H9 (cell line): Measurements from ENCODE around the gene CRISPLD2. TPM values are rescaled to one million over a fixed set of nuclear protein-coding genes. Genes with fewer than 3 reads are reported as not detected.

Experiments
- DNase-seq: peaks from one replicate; pipeline ENCODE4 v3.0.0-alpha.2; 2017
- H2AFZ ChIP-seq: one replicate; pipeline ENCODE4 v1.6.1; 2013; ENCODE audit warnings: mild to moderate bottlenecking, low read length, control low read depth, moderate library complexity
- H2AK5ac ChIP-seq: 2 replicates; pipeline ENCODE4 v1.6.1; 2013; ENCODE audit warnings: low read length, control low read depth, mixed read lengths; ENCODE audit not compliant: insufficient read length
- H2BK120ac ChIP-seq: one replicate; pipeline ENCODE4 v1.6.1; 2013; ENCODE audit warnings: low read depth, mild to moderate bottlenecking, low read length, control low read depth, inconsistent platforms; ENCODE audit not compliant: poor library complexity, severe bottlenecking
- H2BK12ac ChIP-seq: 2 replicates; pipeline ENCODE4 v1.6.1; 2013; ENCODE audit warnings: low read length, control low read depth, mixed read lengths, low read depth; ENCODE audit not compliant: insufficient read length
- H2BK15ac ChIP-seq: 2 replicates; pipeline ENCODE4 v1.6.1; 2013; ENCODE audit warnings: low read depth, low read length, control low read depth
- H2BK20ac ChIP-seq: one replicate; pipeline ENCODE4 v1.6.1; 2013; ENCODE audit warnings: low read depth, mild to moderate bottlenecking, low read length, control low read depth, inconsistent platforms; ENCODE audit not compliant: poor library complexity, severe bottlenecking
- H2BK5ac ChIP-seq: 2 replicates; pipeline ENCODE4 v1.6.1; 2013; ENCODE audit warnings: low read length, control low read depth, mixed read lengths; ENCODE audit not compliant: insufficient read length
- H3K14ac ChIP-seq: 2 replicates; pipeline ENCODE4 v1.6.1; 2013; ENCODE audit warnings: low read length, control low read depth; ENCODE audit not compliant: insufficient read depth
- H3K18ac ChIP-seq: 2 replicates; pipeline ENCODE4 v1.6.1; 2013; ENCODE audit warnings: low read depth, mild to moderate bottlenecking, mixed read lengths, low read length, control low read depth; ENCODE audit not compliant: insufficient read length
- H3K23ac ChIP-seq: 2 replicates; pipeline ENCODE4 v1.6.1; 2013; ENCODE audit warnings: low read length, control low read depth, mixed read lengths, low read depth; ENCODE audit not compliant: insufficient read length
- H3K23me2 ChIP-seq: 2 replicates; pipeline ENCODE4 v1.6.1; 2013; ENCODE audit warnings: low read depth, mild to moderate bottlenecking, mixed read lengths, low read length, control low read depth; ENCODE audit not compliant: insufficient read length, poor library complexity, severe bottlenecking
- H3K27ac ChIP-seq: 2 replicates; pipeline ENCODE4 v1.5.1; 2013; ENCODE audit warnings: low read length, control low read depth, mixed read lengths, low read depth; ENCODE audit not compliant: insufficient read length
- H3K27me3 ChIP-seq: 2 replicates; pipeline ENCODE4 v1.6.1; 2013; ENCODE audit warnings: low read length, control low read depth, inconsistent platforms; ENCODE audit not compliant: insufficient read depth
- H3K4ac ChIP-seq: 2 replicates; pipeline ENCODE4 v1.6.1; 2013; ENCODE audit warnings: low read depth, mild to moderate bottlenecking, control low read depth, inconsistent platforms, low read length, moderate library complexity
- H3K4me1 ChIP-seq: 2 replicates; pipeline ENCODE4 v1.6.1; 2013; ENCODE audit warnings: low read length, control low read depth, inconsistent platforms; ENCODE audit not compliant: insufficient read depth
- H3K4me2 ChIP-seq: 2 replicates; pipeline ENCODE4 v1.6.1; 2013; ENCODE audit warnings: low read length, control low read depth, mixed read lengths; ENCODE audit not compliant: insufficient read length, insufficient read depth
- H3K56ac ChIP-seq: 2 replicates; pipeline ENCODE4 v1.6.1; 2013; ENCODE audit warnings: low read depth, mild to moderate bottlenecking, mixed read lengths, low read length, control low read depth; ENCODE audit not compliant: insufficient read length
- H3K79me1 ChIP-seq: 2 replicates; pipeline ENCODE4 v1.6.1; 2013; ENCODE audit warnings: low read depth, mild to moderate bottlenecking, moderate library complexity, low read length, control low read depth, inconsistent platforms; ENCODE audit not compliant: insufficient read depth, poor library complexity, severe bottlenecking
- H3K79me2 ChIP-seq: 2 replicates; pipeline ENCODE4 v1.6.1; 2013; ENCODE audit warnings: low read length, control low read depth, inconsistent platforms; ENCODE audit not compliant: insufficient read depth
- H3K9ac ChIP-seq: 2 replicates; pipeline ENCODE4 v1.6.1; 2013; ENCODE audit warnings: low read length, control low read depth, mixed read lengths; ENCODE audit not compliant: insufficient read length; ENCODE audit errors: extremely low read depth
- H3K9me3 ChIP-seq: one replicate; pipeline ENCODE4 v1.6.1; 2013; ENCODE audit warnings: low read depth, low read length, inconsistent platforms; ENCODE audit not compliant: control insufficient read depth
- H3T11ph ChIP-seq: one replicate; pipeline ENCODE4 v1.6.1; 2013; ENCODE audit warnings: mild to moderate bottlenecking, low read length, control low read depth, inconsistent platforms
- H4K20me1 ChIP-seq: one replicate; pipeline ENCODE4 v1.6.1; 2013; ENCODE audit not compliant: control insufficient read depth, insufficient read length, insufficient read depth
- H4K5ac ChIP-seq: 2 replicates; pipeline ENCODE4 v1.6.1; 2013; ENCODE audit warnings: low read depth, mild to moderate bottlenecking, mixed read lengths, low read length, control low read depth; ENCODE audit not compliant: insufficient read length
- H4K8ac ChIP-seq: replicated peaks from 2 replicates; pipeline ENCODE4 v1.6.1; 2013; ENCODE audit warnings: low read length, control low read depth, mixed read lengths, low read depth; ENCODE audit not compliant: insufficient read length
- H4K91ac ChIP-seq: 2 replicates; pipeline ENCODE4 v1.6.1; 2013; ENCODE audit warnings: low read depth, mild to moderate bottlenecking, moderate library complexity, mixed read lengths, low read length, control low read depth; ENCODE audit not compliant: insufficient read length
- H3K27ac Mint-ChIP-seq, 3 experiments: 2 replicates in 2 of 3; 3 replicates in 1 of 3; pipeline ENCODE4 v1.8.0; 2020 to 2021; ENCODE audit warnings: mixed read lengths in 3 of 3, mild to moderate bottlenecking in 1 of 3, moderate library complexity in 1 of 3
- H3K27me3 Mint-ChIP-seq: 2 replicates; pipeline ENCODE4 v1.8.0; 2021; ENCODE audit warnings: low read depth, mild to moderate bottlenecking, moderate library complexity, mixed read lengths
- H3K36me3 Mint-ChIP-seq, 3 experiments: 2 replicates in 2 of 3; 3 replicates in 1 of 3; pipeline ENCODE4 v1.8.0; 2020 to 2021; ENCODE audit warnings: low read depth in 3 of 3, mixed read lengths in 3 of 3; ENCODE audit not compliant: insufficient read depth in 1 of 3
- H3K4me1 Mint-ChIP-seq, 2 experiments: 2 replicates each; pipeline ENCODE4 v1.8.0; 2020; ENCODE audit warnings: mixed read lengths in 2 of 2
- H3K4me3 Mint-ChIP-seq, 2 experiments: 2 replicates in 1 of 2; 3 replicates in 1 of 2; pipeline ENCODE4 v1.8.0; 2020 to 2021; ENCODE audit warnings: mild to moderate bottlenecking in 2 of 2, mixed read lengths in 2 of 2, moderate library complexity in 1 of 2
- H3K9me3 Mint-ChIP-seq, 2 experiments: 2 replicates in 1 of 2; 3 replicates in 1 of 2; pipeline ENCODE4 v1.8.0; 2020; ENCODE audit warnings: mild to moderate bottlenecking in 2 of 2, mixed read lengths in 2 of 2, moderate library complexity in 1 of 2
- WGBS: extraction: QIAGEN DNeasy Blood & Tissue Kit; methylation state at CpG from one replicate; pipeline ENCODE4 v1.1.7; 2013; ENCODE audit warnings: missing lambda C conversion rate, low lambda C conversion rate, mixed read lengths; ENCODE audit not compliant: insufficient read length; ENCODE audit errors: extremely low coverage; 5-methylcytosine and 5-hydroxymethylcytosine counted together
- total RNA-seq: library from RNA; stranded (reverse); gene quantifications from 2 replicates; pipeline ENCODE4 v1.2.1, GENCODE V29; 2021
- TF ChIP-seq, protein P1 (sequence below): fragments of 200-600 bp; sonication (generic); conservative IDR thresholded peaks from 3 replicates; pipeline ENCODE4 v1.8.0; 2021; ENCODE audit warnings: antibody characterized with exemption, mild to moderate bottlenecking

CRISPLD2 gene
- total RNA-seq, 1 experiment from 2014 or later, result 2.3 TPM

- Histone ChIP-seq H3K27me3 (no peaks in the 10 kb centered on the region), H3K4ac (no peak overlapping the region), H3K18ac (no peak overlapping the region), H3K27ac (no peak overlapping the region), H3K56ac (no peak overlapping the region), H2AK5ac (no peak overlapping the region), H2BK5ac (no peak overlapping the region), H3K79me2 (no peaks in the 10 kb centered on the region), H3T11ph (no peak overlapping the region), H3K4me2 (no peak overlapping the region), H4K20me1 (no peaks in the 10 kb centered on the region), H2BK12ac (no peak overlapping the region), H3K79me1 (no peaks in the 10 kb centered on the region), H3K14ac (no peak overlapping the region), H3K9me3 (no peaks in the 10 kb centered on the region), H2BK20ac (no peak overlapping the region), H3K4me1 (no peaks in the 10 kb centered on the region), H2AFZ (no peak overlapping the region), H3K23ac (no peak overlapping the region), H3K9ac (no peak overlapping the region), H4K8ac (no peak overlapping the region), H3K23me2 (no peaks in the 10 kb centered on the region), H2BK120ac (no peak overlapping the region), H2BK15ac (no peak overlapping the region), H4K5ac (no peak overlapping the region), H4K91ac (no peak overlapping the region)
- Mint-ChIP-seq H3K27me3 (peaks cover 20% of the 10 kb centered on the region), H3K36me3 (peaks cover 0 to 3% (median 0%) of the 10 kb centered on the region in 3 experiments; a peak in 1 of 7 replicates), H3K4me1 (peaks cover 6% of the 10 kb centered on the region in 2 experiments), H3K27ac (no peak overlapping the region), H3K9me3 (peaks cover 3 to 6% of the 10 kb centered on the region in 2 experiments; a peak in 3 of 5 replicates), H3K4me3 (no peak overlapping the region)
- DNase-seq, result no peak
- no CpG with 5 or more reads among the region's 10 CpGs for WGBS
- TF ChIP-seq, protein P1, sequence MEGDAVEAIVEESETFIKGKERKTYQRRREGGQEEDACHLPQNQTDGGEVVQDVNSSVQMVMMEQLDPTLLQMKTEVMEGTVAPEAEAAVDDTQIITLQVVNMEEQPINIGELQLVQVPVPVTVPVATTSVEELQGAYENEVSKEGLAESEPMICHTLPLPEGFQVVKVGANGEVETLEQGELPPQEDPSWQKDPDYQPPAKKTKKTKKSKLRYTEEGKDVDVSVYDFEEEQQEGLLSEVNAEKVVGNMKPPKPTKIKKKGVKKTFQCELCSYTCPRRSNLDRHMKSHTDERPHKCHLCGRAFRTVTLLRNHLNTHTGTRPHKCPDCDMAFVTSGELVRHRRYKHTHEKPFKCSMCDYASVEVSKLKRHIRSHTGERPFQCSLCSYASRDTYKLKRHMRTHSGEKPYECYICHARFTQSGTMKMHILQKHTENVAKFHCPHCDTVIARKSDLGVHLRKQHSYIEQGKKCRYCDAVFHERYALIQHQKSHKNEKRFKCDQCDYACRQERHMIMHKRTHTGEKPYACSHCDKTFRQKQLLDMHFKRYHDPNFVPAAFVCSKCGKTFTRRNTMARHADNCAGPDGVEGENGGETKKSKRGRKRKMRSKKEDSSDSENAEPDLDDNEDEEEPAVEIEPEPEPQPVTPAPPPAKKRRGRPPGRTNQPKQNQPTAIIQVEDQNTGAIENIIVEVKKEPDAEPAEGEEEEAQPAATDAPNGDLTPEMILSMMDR, result no peak
Observed at GRCh38 chr16:84806890-84807258, 12.9 kb upstream of the CRISPLD2 start.
